22Rv1 (cell line): ENCODE measurements around the gene ERVFRD-1.

Source experiments
- CTCF ChIP-seq: fragments of 450-650 bp; IDR thresholded peaks from 2 replicates; pipeline ENCODE4 v1.5.1; 2017; ENCODE audit warnings: mild to moderate bottlenecking
- ZFX ChIP-seq: fragments of 450-650 bp; IDR thresholded peaks from 2 replicates; pipeline ENCODE4 v1.6.1; 2017; ENCODE audit warnings: antibody characterized with exemption, borderline replicate concordance

GRCh38 chr6:11143394-11144371, 32.2 kb upstream of the ERVFRD-1 start:
- TF ChIP-seq CTCF: no peak
- no peak for TF ChIP-seq ZFX
